Measurements from ENCODE around the gene SPINK7. TPM values are rescaled to one million over a fixed set of nuclear protein-coding genes. Genes with fewer than 3 reads are reported as not detected.

SPINK7 gene
- total and polyA plus RNA-seq, 2 of the 4 experiments (the other 2 are of a cell fraction), result not detected

DNA sequence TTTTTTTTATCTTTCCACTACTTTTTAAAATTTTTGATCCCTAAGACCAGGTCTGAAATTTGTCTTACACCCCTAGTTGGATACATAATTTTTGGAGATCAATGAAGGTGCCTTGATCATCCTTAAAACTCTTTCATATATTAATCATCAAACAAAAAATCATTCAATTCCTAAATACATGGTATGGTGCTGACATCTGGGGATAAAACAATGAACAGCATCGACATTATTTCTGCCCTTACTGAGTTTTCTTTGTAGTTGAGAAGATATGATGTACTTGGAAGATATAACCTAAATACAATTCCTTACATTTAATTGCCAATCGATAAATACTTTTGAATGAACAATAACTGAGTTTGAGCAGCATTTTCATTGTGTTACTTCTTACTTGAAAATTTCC is 41.4 kb downstream of the SPINK7 start:
- no peak overlapping the region for H2BK5ac ChIP-seq (ENCODE audit: low read depth, low read length, poor library complexity, severe bottlenecking)
- H4K91ac ChIP-seq (ENCODE audit: insufficient read depth, low read depth, low read length), result no peak overlapping the region
- H3K23ac ChIP-seq (ENCODE audit: low read depth, low read length), result no peak overlapping the region
- no peak overlapping the region for H3K4me2 ChIP-seq (ENCODE audit: low read depth, low read length)
- no peak overlapping the region for H3K18ac ChIP-seq (ENCODE audit: low read depth, low read length)
- H4K8ac ChIP-seq (ENCODE audit: low read depth in 2 of 2, low read length in 2 of 2), result no peak overlapping the region
- no peak overlapping the region for H3K4ac ChIP-seq (ENCODE audit: low read depth, low read length)
- ATAC-seq (ENCODE audit: low read depth) (no peak), DNase-seq (no peak)
- no peak overlapping the region for H3K4me3 ChIP-seq (ENCODE audit: insufficient read depth, low read depth, low read length)
- no peaks in the 10 kb centered on the region for H3K36me3 ChIP-seq (ENCODE audit: control insufficient read depth, insufficient read depth, low read length)
- no CpG with 5 or more reads among the region's 2 CpGs for WGBS, 2 experiments (ENCODE audit: extremely low coverage in 2 of 2, insufficient read length in 1 of 2)
- CTCF ChIA-PET, result no interaction called here
- H3K9me1 ChIP-seq (ENCODE audit: insufficient read depth, low read length), result no peaks in the 10 kb centered on the region
- no peaks in the 10 kb centered on the region for H3K9me3 ChIP-seq (ENCODE audit: control insufficient read depth, insufficient read depth, low read length)
- H3K4me1 ChIP-seq (ENCODE audit: control insufficient read depth, insufficient read depth, low read length), result no peaks in the 10 kb centered on the region
- no peak overlapping the region for H2AFZ ChIP-seq (replicated peaks; ENCODE audit: low read length, poor library complexity)
- BruUV-seq (replicated peaks), result no TSS peak
- no peak overlapping the region for H3K9ac ChIP-seq (ENCODE audit: low read depth, low read length)
- H3K56ac ChIP-seq (ENCODE audit: extremely low read depth, insufficient read depth, low read length), result no peak overlapping the region
- no peak overlapping the region for H2AK5ac ChIP-seq (ENCODE audit: low read depth, low read length)
- POLR2A ChIA-PET (ENCODE audit: unreplicated experiment), result no interaction called here
- H2AK9ac ChIP-seq (replicated peaks; ENCODE audit: low read depth, low read length, poor library complexity), result no peak overlapping the region
- H2BK120ac ChIP-seq (ENCODE audit: low read depth, low read length), result no peak overlapping the region
- H2BK20ac ChIP-seq (ENCODE audit: low read depth, low read length), result no peak overlapping the region
- intact Hi-C loops (cut with micrococcal nuclease) (no loop called here), dilution Hi-C loops (cut with HindIII; ENCODE audit: low sequenced_read_pairs, unreplicated experiment) (no loop called here), in situ Hi-C loops (cut with MboI; ENCODE audit: low sequenced_read_pairs) (no loop called here)
- H3K27ac ChIP-seq (ENCODE audit: insufficient read depth, low read length), result no peak overlapping the region
- TF ChIP-seq SMC3 (IDR thresholded peaks at IDR 0.05; ENCODE audit: low read depth, low read length) (no peak), FOS (IDR thresholded peaks at IDR 0.05; ENCODE audit: low read depth, low read length) (no peak), RAD21 (IDR thresholded peaks at IDR 0.05; ENCODE audit: low read length) (no peak), RFX5 (IDR thresholded peaks at IDR 0.05; ENCODE audit: low read depth, low read length) (no peak), MAFK (IDR thresholded peaks at IDR 0.05; ENCODE audit: low read depth, low read length) (no peak), MXI1 (IDR thresholded peaks at IDR 0.05; ENCODE audit: borderline replicate concordance, low read depth, low read length) (no peak), BHLHE40 (IDR thresholded peaks at IDR 0.05; ENCODE audit: low read depth, low read length) (no peak), RCOR1 (IDR thresholded peaks at IDR 0.05; ENCODE audit: insufficient replicate concordance, low read length) (no peak), MAZ (IDR thresholded peaks at IDR 0.05; ENCODE audit: borderline replicate concordance, low read depth, low read length) (no peak), CHD1 (IDR thresholded peaks at IDR 0.05; ENCODE audit: low read depth, low read length) (no peak), NFE2L2 (IDR thresholded peaks at IDR 0.05; ENCODE audit: low read depth, low read length) (no peak), CEBPB (IDR thresholded peaks at IDR 0.05; ENCODE audit: low read depth, low read length) (no peak), POLR2A (IDR thresholded peaks at IDR 0.05; ENCODE audit: low read depth, low read length) (no peak)
- TF ChIP-seq, protein P1, sequence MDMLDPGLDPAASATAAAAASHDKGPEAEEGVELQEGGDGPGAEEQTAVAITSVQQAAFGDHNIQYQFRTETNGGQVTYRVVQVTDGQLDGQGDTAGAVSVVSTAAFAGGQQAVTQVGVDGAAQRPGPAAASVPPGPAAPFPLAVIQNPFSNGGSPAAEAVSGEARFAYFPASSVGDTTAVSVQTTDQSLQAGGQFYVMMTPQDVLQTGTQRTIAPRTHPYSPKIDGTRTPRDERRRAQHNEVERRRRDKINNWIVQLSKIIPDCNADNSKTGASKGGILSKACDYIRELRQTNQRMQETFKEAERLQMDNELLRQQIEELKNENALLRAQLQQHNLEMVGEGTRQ (IDR thresholded peaks at IDR 0.05; ENCODE audit: low read depth, low read length), result no peak
- TF ChIP-seq, protein P2, sequence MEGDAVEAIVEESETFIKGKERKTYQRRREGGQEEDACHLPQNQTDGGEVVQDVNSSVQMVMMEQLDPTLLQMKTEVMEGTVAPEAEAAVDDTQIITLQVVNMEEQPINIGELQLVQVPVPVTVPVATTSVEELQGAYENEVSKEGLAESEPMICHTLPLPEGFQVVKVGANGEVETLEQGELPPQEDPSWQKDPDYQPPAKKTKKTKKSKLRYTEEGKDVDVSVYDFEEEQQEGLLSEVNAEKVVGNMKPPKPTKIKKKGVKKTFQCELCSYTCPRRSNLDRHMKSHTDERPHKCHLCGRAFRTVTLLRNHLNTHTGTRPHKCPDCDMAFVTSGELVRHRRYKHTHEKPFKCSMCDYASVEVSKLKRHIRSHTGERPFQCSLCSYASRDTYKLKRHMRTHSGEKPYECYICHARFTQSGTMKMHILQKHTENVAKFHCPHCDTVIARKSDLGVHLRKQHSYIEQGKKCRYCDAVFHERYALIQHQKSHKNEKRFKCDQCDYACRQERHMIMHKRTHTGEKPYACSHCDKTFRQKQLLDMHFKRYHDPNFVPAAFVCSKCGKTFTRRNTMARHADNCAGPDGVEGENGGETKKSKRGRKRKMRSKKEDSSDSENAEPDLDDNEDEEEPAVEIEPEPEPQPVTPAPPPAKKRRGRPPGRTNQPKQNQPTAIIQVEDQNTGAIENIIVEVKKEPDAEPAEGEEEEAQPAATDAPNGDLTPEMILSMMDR (conservative IDR thresholded peaks at IDR 0.05; ENCODE audit: low read depth, low read length), result no peak
- TF ChIP-seq, protein P3, sequence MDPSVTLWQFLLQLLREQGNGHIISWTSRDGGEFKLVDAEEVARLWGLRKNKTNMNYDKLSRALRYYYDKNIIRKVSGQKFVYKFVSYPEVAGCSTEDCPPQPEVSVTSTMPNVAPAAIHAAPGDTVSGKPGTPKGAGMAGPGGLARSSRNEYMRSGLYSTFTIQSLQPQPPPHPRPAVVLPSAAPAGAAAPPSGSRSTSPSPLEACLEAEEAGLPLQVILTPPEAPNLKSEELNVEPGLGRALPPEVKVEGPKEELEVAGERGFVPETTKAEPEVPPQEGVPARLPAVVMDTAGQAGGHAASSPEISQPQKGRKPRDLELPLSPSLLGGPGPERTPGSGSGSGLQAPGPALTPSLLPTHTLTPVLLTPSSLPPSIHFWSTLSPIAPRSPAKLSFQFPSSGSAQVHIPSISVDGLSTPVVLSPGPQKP (IDR thresholded peaks at IDR 0.05; ENCODE audit: borderline replicate concordance, low read depth, low read length), result no peak
- H3K14ac ChIP-seq (replicated peaks; ENCODE audit: low read depth, low read length), result no peak overlapping the region
- H3K27me3 ChIP-seq (ENCODE audit: control insufficient read depth, insufficient read depth, low read length), result no peaks in the 10 kb centered on the region
- H4K20me1 ChIP-seq (ENCODE audit: insufficient read depth, low read length), result no peaks in the 10 kb centered on the region
- no peak overlapping the region for H2BK15ac ChIP-seq (ENCODE audit: low read depth, low read length)
- no peaks in the 10 kb centered on the region for H3K79me1 ChIP-seq (ENCODE audit: low read depth in 1 of 2, low read length in 2 of 2)
- H4K5ac ChIP-seq (ENCODE audit: low read depth, low read length), result no peak overlapping the region
